ENCODE measurements around the gene CNOT2.

The CNOT2 gene

DNA sequence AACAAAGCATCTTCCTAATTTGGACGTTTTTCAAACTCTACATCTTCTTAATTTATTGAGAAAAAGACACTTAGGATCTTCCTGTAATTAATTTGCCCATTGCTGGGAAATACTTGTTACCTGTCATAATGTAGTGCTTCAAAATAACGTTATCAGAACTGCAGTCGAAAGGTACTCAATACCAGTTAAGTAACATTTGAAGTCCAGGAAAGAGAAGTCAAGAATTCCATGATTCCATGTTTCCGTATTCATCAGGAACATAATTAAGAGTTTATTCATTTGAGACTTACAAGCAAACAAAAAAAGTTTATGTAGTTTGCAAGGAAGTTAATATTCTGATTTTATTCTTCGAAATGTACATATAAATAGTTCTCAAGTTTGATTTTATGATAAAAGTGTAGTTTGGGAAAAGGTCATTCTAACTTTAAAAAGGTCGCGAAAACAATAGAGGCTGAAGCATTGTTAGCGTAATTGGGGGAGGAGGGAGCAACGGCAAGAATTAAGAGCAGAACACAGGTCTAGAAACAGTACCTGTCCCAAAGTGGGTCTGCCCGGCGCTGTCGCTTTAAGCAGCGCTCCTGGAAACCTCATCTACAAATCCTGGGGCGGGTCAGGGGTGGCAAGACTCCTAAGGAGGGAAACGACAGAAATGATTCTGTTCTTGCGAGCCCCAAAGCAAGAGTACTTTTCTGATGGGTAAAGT, 121.6 kb downstream of the CNOT2 start:
- Histone ChIP-seq H3K4me3 (ENCODE audit: low read depth, low read length) (peak overlapping the region; percentile 81), H3K27ac (ENCODE audit: low read depth, low read length) (no peak overlapping the region), H3K36me3 (ENCODE audit: insufficient read depth, low read length) (no peaks in the 10 kb centered on the region), H3K79me2 (ENCODE audit: control insufficient read depth, insufficient read depth, low read length, unreplicated experiment) (no peaks in the 10 kb centered on the region), H2AFZ (ENCODE audit: low read length, unreplicated experiment) (no peak overlapping the region), H3K4me1 (ENCODE audit: control insufficient read depth, insufficient read depth, low read length, unreplicated experiment) (peaks cover 7% of the 10 kb centered on the region), H3K27me3 (ENCODE audit: insufficient read depth, low read length) (peaks cover 60% of the 10 kb centered on the region)

DNA sequence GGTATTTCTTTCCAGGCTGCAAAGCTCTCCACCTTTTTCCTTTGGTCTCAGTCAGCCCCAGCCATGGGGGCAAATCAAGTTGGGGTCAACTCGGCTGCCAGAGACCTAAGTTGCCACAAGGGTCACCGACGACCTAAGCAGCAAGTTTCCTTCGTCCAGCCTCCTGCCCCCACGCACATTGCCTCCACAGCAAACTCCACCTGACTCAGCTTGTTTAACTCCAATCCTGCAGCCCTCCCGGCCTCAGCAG, 122.1 kb downstream of the CNOT2 start:
- Histone ChIP-seq H3K4me3 (ENCODE audit: low read depth, low read length) (peak overlapping the region; percentile 81), H3K79me2 (ENCODE audit: control insufficient read depth, insufficient read depth, low read length, unreplicated experiment) (no peaks in the 10 kb centered on the region), H3K27me3 (ENCODE audit: insufficient read depth, low read length) (peaks cover 60% of the 10 kb centered on the region), H3K36me3 (ENCODE audit: insufficient read depth, low read length) (no peaks in the 10 kb centered on the region), H2AFZ (ENCODE audit: low read length, unreplicated experiment) (peak overlapping the region; percentile 72), H3K4me1 (ENCODE audit: control insufficient read depth, insufficient read depth, low read length, unreplicated experiment) (peaks cover 7% of the 10 kb centered on the region), H3K27ac (ENCODE audit: low read depth, low read length) (no peak overlapping the region)

DNA sequence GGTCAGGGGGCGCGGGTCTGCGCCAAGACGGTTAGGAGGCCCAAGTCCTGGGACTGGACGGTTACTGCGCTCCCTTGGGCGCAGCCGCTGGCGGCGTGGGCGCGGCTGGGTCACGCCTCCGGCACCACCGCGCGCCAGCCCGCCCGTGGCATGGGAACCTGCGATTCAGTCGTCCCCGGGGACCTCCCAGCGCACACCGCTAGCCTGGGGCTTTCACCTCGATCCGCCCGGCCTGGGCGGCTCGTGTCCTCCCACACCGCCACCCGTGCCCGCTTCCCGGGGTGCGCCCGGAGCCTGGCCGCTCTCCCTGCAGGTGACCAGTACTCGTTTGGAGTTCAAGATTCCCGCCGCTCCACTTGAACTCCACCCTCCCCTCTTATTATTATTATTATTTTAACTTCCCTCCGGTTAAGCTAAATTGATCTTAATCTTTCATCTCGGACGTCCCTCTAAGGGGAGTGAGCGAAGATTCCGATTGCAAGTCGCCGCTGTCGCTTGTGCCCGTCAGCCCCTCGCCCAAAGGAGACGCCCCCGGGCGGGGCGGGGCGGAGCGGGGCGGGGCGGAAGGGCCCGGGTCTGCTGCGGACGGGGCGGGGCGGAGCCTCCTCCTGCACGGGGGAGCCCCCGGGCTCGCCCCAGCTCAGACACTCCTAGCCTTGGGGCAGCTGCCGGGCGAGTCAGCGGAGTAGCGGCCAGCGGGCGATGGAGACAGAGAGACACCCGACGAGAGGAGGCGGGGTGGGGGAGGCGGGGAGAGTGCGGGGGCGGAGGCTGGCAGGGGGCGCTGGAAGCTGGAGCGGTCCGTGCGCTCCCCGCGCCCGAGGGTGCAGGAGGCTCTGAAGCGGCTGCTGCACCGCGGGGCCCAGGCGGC, 122.7 kb downstream of the CNOT2 start, which contains the start of gene KCNMB4:
TSS of gene KCNMB4 (plus strand) at position 643 of the 871 bp plus-strand sequence. CDS start 445 bp downstream, outside the sequence.
- peaks cover 60% of the 10 kb centered on the region for H3K27me3 ChIP-seq (ENCODE audit: insufficient read depth, low read length)
- peak within 1 kb of the TSS; percentile 84 for H2AFZ ChIP-seq (ENCODE audit: low read length, unreplicated experiment)
- H3K36me3 ChIP-seq (ENCODE audit: insufficient read depth, low read length): no peaks in the 10 kb centered on the region
- peak within 1 kb of the TSS; percentile 81 for H3K4me3 ChIP-seq (ENCODE audit: low read depth, low read length)
- peaks cover 7% of the 10 kb centered on the region for H3K4me1 ChIP-seq (ENCODE audit: control insufficient read depth, insufficient read depth, low read length, unreplicated experiment)
- no peak within 1 kb of the TSS for H3K27ac ChIP-seq (ENCODE audit: low read depth, low read length)
- H3K79me2 ChIP-seq (ENCODE audit: control insufficient read depth, insufficient read depth, low read length, unreplicated experiment): no peaks in the 10 kb centered on the region

DNA sequence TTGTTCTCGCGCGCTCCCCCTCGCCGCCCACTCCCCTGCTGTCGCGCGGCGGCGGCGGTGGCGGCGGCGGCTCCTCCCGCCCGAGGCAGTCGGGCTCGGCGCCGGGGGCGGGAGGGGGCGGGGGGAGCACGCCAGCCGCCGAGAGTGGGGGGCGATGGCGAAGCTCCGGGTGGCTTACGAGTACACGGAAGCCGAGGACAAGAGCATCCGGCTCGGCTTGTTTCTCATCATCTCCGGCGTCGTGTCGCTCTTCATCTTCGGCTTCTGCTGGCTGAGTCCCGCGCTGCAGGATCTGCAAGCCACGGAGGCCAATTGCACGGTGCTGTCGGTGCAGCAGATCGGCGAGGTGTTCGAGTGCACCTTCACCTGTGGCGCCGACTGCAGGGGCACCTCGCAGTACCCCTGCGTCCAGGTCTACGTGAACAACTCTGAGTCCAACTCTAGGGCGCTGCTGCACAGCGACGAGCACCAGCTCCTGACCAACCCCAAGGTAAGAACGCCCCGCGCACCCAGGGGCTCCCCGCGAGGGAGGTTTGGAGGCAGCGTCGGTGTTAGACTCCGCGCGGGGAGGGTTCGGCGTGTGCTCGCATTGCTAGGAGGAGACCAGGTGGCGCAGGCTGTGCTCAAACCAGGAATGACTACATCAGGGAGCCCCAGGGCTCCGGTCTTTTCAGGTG, 123.5 kb downstream of the CNOT2 start:
- Histone ChIP-seq H3K4me1 (ENCODE audit: control insufficient read depth, insufficient read depth, low read length, unreplicated experiment) (peaks cover 7% of the 10 kb centered on the region), H3K27me3 (ENCODE audit: insufficient read depth, low read length) (peaks cover 54% of the 10 kb centered on the region), H3K36me3 (ENCODE audit: insufficient read depth, low read length) (no peaks in the 10 kb centered on the region), H3K4me3 (ENCODE audit: low read depth, low read length) (peak overlapping the region; percentile 81), H3K27ac (ENCODE audit: low read depth, low read length) (no peak overlapping the region), H3K79me2 (ENCODE audit: control insufficient read depth, insufficient read depth, low read length, unreplicated experiment) (no peaks in the 10 kb centered on the region), H2AFZ (ENCODE audit: low read length, unreplicated experiment) (peak overlapping the region; percentile 84)

DNA sequence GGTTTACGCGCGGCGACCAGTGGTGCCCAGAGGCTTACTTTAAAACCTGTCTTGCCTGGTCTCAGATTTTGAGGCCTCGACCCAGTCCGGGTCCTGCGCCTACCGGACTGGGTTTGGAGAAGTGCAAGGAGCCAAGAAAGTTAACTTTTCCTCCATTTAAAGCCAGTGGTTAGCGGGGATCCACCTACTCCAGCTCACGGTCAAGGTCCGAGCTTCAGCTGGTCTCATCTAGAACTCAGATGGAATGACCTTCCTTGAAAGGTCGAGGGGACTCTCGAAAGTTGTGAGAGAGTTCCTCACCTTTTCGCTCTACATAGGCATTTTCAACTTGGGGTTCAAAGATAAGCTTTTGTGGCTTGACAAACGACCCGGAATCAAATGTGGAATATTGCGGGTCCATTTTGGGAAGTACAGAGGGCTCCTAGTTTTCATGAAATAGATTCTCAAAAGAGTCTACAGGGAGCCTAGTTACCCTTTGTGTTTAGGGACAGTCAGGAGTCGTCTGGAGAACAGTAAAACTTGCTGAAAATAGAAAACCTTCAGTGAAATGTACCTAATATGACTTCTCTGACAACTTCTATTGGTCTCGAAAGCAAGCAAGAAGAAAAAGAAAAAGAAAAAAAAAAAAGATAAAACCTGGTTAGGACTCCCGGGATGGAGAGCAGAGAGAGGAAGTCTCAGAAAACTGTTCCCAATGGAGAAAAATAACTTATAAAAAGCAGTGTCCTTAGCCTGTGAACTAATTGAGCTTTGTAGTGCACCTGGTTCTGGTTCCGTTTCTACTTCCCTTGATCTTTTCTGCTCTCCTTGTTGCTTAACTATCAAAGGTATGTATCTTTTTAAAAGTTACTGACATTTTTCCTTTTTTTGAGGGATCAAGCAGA, 124.3 kb downstream of the CNOT2 start:
- Histone ChIP-seq H3K27ac (ENCODE audit: low read depth, low read length) (no peak overlapping the region), H3K79me2 (ENCODE audit: control insufficient read depth, insufficient read depth, low read length, unreplicated experiment) (no peaks in the 10 kb centered on the region), H3K27me3 (ENCODE audit: insufficient read depth, low read length) (peaks cover 47% of the 10 kb centered on the region), H3K4me1 (ENCODE audit: control insufficient read depth, insufficient read depth, low read length, unreplicated experiment) (peaks cover 7% of the 10 kb centered on the region), H3K36me3 (ENCODE audit: insufficient read depth, low read length) (no peaks in the 10 kb centered on the region), H3K4me3 (ENCODE audit: low read depth, low read length) (peak overlapping the region; percentile 81), H2AFZ (ENCODE audit: low read length, unreplicated experiment) (peak overlapping the region; percentile 84)

- Histone ChIP-seq H3K27ac (ENCODE audit: low read depth, low read length) (no peak overlapping the region), H2AFZ (ENCODE audit: low read length, unreplicated experiment) (no peak overlapping the region), H3K4me3 (ENCODE audit: low read depth, low read length) (no peak overlapping the region), H3K79me2 (ENCODE audit: control insufficient read depth, insufficient read depth, low read length, unreplicated experiment) (no peaks in the 10 kb centered on the region), H3K36me3 (ENCODE audit: insufficient read depth, low read length) (no peaks in the 10 kb centered on the region), H3K4me1 (ENCODE audit: control insufficient read depth, insufficient read depth, low read length, unreplicated experiment) (no peaks in the 10 kb centered on the region), H3K27me3 (ENCODE audit: insufficient read depth, low read length) (no peaks in the 10 kb centered on the region)
Observed at GRCh38 chr12:70372881-70373280, 129.6 kb downstream of the CNOT2 start.

DNA sequence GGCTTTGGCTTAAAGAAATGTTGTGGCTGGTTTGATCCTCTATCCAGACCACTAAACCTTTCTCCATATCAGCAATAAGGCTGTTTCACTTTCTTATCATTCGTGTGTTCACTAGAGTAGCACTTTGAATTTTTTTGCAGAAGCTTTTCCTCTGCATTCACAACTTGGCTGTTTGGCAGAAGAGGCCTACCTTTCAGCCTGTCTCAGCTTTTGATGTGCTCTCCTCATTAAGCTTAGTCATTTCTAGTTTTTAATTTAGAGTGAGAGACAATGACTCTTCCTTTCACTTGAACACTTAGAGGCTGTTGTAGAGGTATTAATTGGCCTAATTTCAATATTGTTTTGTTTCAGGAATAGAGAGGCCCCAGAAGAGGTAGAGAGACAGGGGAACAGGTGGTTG, 136.6 kb downstream of the CNOT2 start:
- no peak overlapping the region for H3K4me3 ChIP-seq (ENCODE audit: low read depth, low read length)
- no peaks in the 10 kb centered on the region for H3K79me2 ChIP-seq (ENCODE audit: control insufficient read depth, insufficient read depth, low read length, unreplicated experiment)
- H3K4me1 ChIP-seq (ENCODE audit: control insufficient read depth, insufficient read depth, low read length, unreplicated experiment): no peaks in the 10 kb centered on the region
- no peaks in the 10 kb centered on the region for H3K27me3 ChIP-seq (ENCODE audit: insufficient read depth, low read length)
- no peak overlapping the region for H2AFZ ChIP-seq (ENCODE audit: low read length, unreplicated experiment)
- no peaks in the 10 kb centered on the region for H3K36me3 ChIP-seq (ENCODE audit: insufficient read depth, low read length)
- no peak overlapping the region for H3K27ac ChIP-seq (ENCODE audit: low read depth, low read length)

DNA sequence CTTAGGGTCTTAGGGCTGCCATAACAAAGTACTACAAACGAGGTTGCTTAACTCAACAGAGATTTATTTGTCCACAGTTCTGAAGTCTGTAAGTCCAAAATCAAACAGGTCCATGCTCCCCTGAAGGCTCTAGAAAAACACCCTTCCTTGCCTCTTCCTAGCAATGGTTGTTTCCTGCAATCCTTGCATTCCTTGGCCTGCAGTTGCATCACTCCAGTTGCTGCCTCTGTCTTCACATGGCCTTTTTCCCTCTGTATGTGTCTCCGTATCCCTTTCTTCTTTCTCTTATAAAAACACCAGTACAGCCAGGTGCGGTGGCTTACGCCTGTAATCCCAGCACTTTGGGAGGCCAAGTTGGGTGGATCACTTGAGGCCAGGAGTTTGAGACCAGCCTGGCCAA, 140.3 kb downstream of the CNOT2 start:
- Histone ChIP-seq H3K27ac (ENCODE audit: low read depth, low read length) (no peak overlapping the region), H2AFZ (ENCODE audit: low read length, unreplicated experiment) (no peak overlapping the region), H3K27me3 (ENCODE audit: insufficient read depth, low read length) (no peaks in the 10 kb centered on the region), H3K4me3 (ENCODE audit: low read depth, low read length) (no peak overlapping the region), H3K36me3 (ENCODE audit: insufficient read depth, low read length) (no peaks in the 10 kb centered on the region), H3K79me2 (ENCODE audit: control insufficient read depth, insufficient read depth, low read length, unreplicated experiment) (no peaks in the 10 kb centered on the region), H3K4me1 (ENCODE audit: control insufficient read depth, insufficient read depth, low read length, unreplicated experiment) (no peaks in the 10 kb centered on the region)

DNA sequence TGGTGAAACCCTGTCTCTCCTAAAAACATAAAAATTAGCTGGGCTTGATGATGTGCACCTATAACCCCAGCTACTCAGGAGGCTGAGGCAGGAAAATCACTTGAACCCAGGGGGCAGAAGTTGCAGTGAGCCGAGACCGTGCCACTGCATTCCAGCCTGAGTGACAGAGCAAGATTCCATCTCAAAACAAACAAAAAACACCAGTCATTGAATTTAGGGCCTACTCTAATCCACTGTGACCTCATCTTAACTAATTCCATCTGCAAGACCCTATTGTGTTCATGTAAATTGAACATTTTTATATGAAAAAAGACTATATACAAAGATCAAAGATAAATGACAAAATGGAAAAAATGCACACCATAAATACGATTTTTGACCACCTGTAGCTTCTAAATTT, 140.7 kb downstream of the CNOT2 start:
- no peaks in the 10 kb centered on the region for H3K36me3 ChIP-seq (ENCODE audit: insufficient read depth, low read length)
- no peaks in the 10 kb centered on the region for H3K79me2 ChIP-seq (ENCODE audit: control insufficient read depth, insufficient read depth, low read length, unreplicated experiment)
- no peak overlapping the region for H3K4me3 ChIP-seq (ENCODE audit: low read depth, low read length)
- H3K4me1 ChIP-seq (ENCODE audit: control insufficient read depth, insufficient read depth, low read length, unreplicated experiment): no peaks in the 10 kb centered on the region
- H2AFZ ChIP-seq (ENCODE audit: low read length, unreplicated experiment): no peak overlapping the region
- H3K27ac ChIP-seq (ENCODE audit: low read depth, low read length): no peak overlapping the region
- no peaks in the 10 kb centered on the region for H3K27me3 ChIP-seq (ENCODE audit: insufficient read depth, low read length)

GRCh38 chr12:70386771-70387170, 143.5 kb downstream of the CNOT2 start:
- H3K79me2 ChIP-seq (ENCODE audit: control insufficient read depth, insufficient read depth, low read length, unreplicated experiment): no peaks in the 10 kb centered on the region
- H2AFZ ChIP-seq (ENCODE audit: low read length, unreplicated experiment): no peak overlapping the region
- H3K36me3 ChIP-seq (ENCODE audit: insufficient read depth, low read length): no peaks in the 10 kb centered on the region

More at GRCh38 chr12:70386771-70387170, 143.5 kb downstream of the CNOT2 start:
- no peak overlapping the region for H3K4me3 ChIP-seq (ENCODE audit: low read depth, low read length)
- no peaks in the 10 kb centered on the region for H3K4me1 ChIP-seq (ENCODE audit: control insufficient read depth, insufficient read depth, low read length, unreplicated experiment)
- H3K27ac ChIP-seq (ENCODE audit: low read depth, low read length): no peak overlapping the region
- H3K27me3 ChIP-seq (ENCODE audit: insufficient read depth, low read length): no peaks in the 10 kb centered on the region

Measured in ACC112 (cell line).